Neuronal stem cell (in vitro differentiated cells): ENCODE measurements around the gene KIF21B.

Source experiments
- DNase-seq: peaks from one replicate; pipeline ENCODE4 v3.0.0-alpha.2; 2013; ENCODE audit warnings: low spot score
- H2AFZ ChIP-seq: one replicate; pipeline ENCODE4 v1.6.1; 2013; ENCODE audit warnings: mild to moderate bottlenecking, low read length, inconsistent platforms
- H2AK5ac ChIP-seq: 2 replicates; pipeline ENCODE4 v1.6.1; 2013; ENCODE audit warnings: low read depth, mild to moderate bottlenecking, inconsistent platforms, low read length, moderate library complexity, mixed read lengths
- H2BK120ac ChIP-seq: 2 replicates; pipeline ENCODE4 v1.6.1; 2013; ENCODE audit warnings: low read depth, mild to moderate bottlenecking, inconsistent platforms, low read length, moderate library complexity, mixed read lengths
- H2BK12ac ChIP-seq: one replicate; pipeline ENCODE4 v1.6.1; 2013; ENCODE audit warnings: low read length, inconsistent platforms
- H2BK15ac ChIP-seq: 2 replicates; pipeline ENCODE4 v1.6.1; 2013; ENCODE audit warnings: mild to moderate bottlenecking, low read length, inconsistent platforms, mixed read lengths
- H2BK5ac ChIP-seq: one replicate; pipeline ENCODE4 v1.6.1; 2013; ENCODE audit warnings: inconsistent platforms, mild to moderate bottlenecking, low read length, moderate library complexity
- H3K14ac ChIP-seq: one replicate; pipeline ENCODE4 v1.6.1; 2013; ENCODE audit warnings: low read length, inconsistent platforms
- H3K18ac ChIP-seq: 2 replicates; pipeline ENCODE4 v1.6.1; 2013; ENCODE audit warnings: low read length, inconsistent platforms
- H3K23ac ChIP-seq: 2 replicates; pipeline ENCODE4 v1.6.1; 2013; ENCODE audit warnings: low read depth, mild to moderate bottlenecking, mixed read lengths, low read length, inconsistent platforms; ENCODE audit not compliant: poor library complexity
- H3K27ac ChIP-seq: replicated peaks from 3 replicates; pipeline ENCODE4 v1.5.1; 2013; ENCODE audit warnings: low read length, inconsistent platforms
- H3K27me3 ChIP-seq, 3 experiments: 2 replicates each; pipeline ENCODE4 v1.6.1; 2013; ENCODE audit warnings: low read length in 3 of 3, mild to moderate bottlenecking in 2 of 3, inconsistent platforms in 1 of 3, low read depth in 1 of 3, mixed read lengths in 1 of 3, moderate library complexity in 1 of 3; ENCODE audit not compliant: control insufficient read depth in 3 of 3, insufficient read depth in 3 of 3
- H3K36me3 ChIP-seq, 2 donors: replicated peaks in 1 of 2; 2 replicates each; pipeline ENCODE4 v1.6.1; 2013; ENCODE audit warnings: low read length in 2 of 2; ENCODE audit not compliant: control insufficient read depth in 2 of 2, insufficient read depth in 2 of 2
- H3K4ac ChIP-seq: 2 replicates; pipeline ENCODE4 v1.6.1; 2013; ENCODE audit warnings: inconsistent platforms, mild to moderate bottlenecking, low read length, moderate library complexity
- H3K4me1 ChIP-seq, 2 donors: 1 replicate in 1 of 2; 2 replicates in 1 of 2; pipeline ENCODE4 v1.6.1; 2013; ENCODE audit warnings: low read length in 2 of 2, low read depth in 1 of 2; ENCODE audit not compliant: control insufficient read depth in 2 of 2, insufficient read depth in 1 of 2
- H3K4me2 ChIP-seq: one replicate; pipeline ENCODE4 v1.6.1; 2013; ENCODE audit warnings: mild to moderate bottlenecking, low read length, inconsistent platforms; ENCODE audit not compliant: insufficient read depth, poor library complexity, severe bottlenecking
- H3K4me3 ChIP-seq, 2 donors: 2 replicates each; pipeline ENCODE4 v1.5.1; 2013; ENCODE audit warnings: low read length in 2 of 2, mild to moderate bottlenecking in 2 of 2, inconsistent platforms in 1 of 2, moderate library complexity in 1 of 2
- H3K79me1 ChIP-seq: one replicate; pipeline ENCODE4 v1.6.1; 2013; ENCODE audit warnings: low read depth, mild to moderate bottlenecking, inconsistent platforms, low read length, moderate library complexity
- H3K9ac ChIP-seq: one replicate; pipeline ENCODE4 v1.6.1; 2013; ENCODE audit warnings: mild to moderate bottlenecking, low read depth, low read length, inconsistent platforms; ENCODE audit not compliant: poor library complexity
- H3K9me3 ChIP-seq, 2 donors: replicated peaks in 1 of 2; 2 replicates each; pipeline versions ENCODE3 to v1.6.1; 2013; ENCODE audit warnings: low read length in 2 of 2, mild to moderate bottlenecking in 2 of 2, inconsistent platforms in 1 of 2, low read depth in 1 of 2, mixed read lengths in 1 of 2, moderate library complexity in 1 of 2; ENCODE audit not compliant: control insufficient read depth in 2 of 2, insufficient read depth in 1 of 2
- H4K8ac ChIP-seq: one replicate; pipeline ENCODE4 v1.6.1; 2013; ENCODE audit warnings: low read depth, mild to moderate bottlenecking, inconsistent platforms, low read length, moderate library complexity
- H4K91ac ChIP-seq: one replicate; pipeline ENCODE4 v1.6.1; 2013; ENCODE audit warnings: low read length, low read depth, mild to moderate bottlenecking, inconsistent platforms; ENCODE audit not compliant: poor library complexity
- WGBS, 2 donors: extraction: QIAGEN DNeasy Blood & Tissue Kit; methylation state at CpG; one replicate each; pipeline ENCODE4 v1.1.7; 2013; ENCODE audit warnings: missing lambda C conversion rate in 2 of 2, mixed read lengths in 1 of 2; ENCODE audit not compliant: insufficient read length in 2 of 2, insufficient replicate concordance in 1 of 2; ENCODE audit errors: extremely low coverage in 2 of 2; 5-methylcytosine and 5-hydroxymethylcytosine counted together

The KIF21B gene

DNA sequence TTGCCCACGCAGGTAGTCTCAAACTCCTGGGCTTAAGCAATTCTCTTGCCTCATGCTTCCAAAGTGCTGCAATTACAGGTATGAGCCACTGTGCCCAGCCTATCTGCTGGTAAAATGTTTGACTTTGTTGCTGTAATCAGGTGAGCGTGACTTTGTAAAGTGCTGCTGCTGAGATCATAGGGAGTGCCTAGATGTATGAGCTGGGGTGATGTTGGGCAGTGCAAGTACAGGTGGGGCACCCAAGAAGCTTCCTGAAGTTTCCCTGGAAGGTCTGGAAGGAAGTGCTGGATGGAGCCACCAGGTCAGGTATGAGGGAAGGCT lies 43.1 kb downstream of the KIF21B start:
- H4K8ac ChIP-seq: no peak overlapping the region
- no peak overlapping the region for H3K18ac ChIP-seq
- H4K91ac ChIP-seq: no peak overlapping the region
- no peak overlapping the region for H2BK12ac ChIP-seq
- H3K23ac ChIP-seq: no peak overlapping the region
- H2AFZ ChIP-seq: no peak overlapping the region
- H3K27me3 ChIP-seq: no peaks in the 10 kb centered on the region
- H3K36me3 ChIP-seq: peaks cover 12 to 77% of the 10 kb centered on the region in 2 donors
- H3K9me3 ChIP-seq: peaks cover 0 to 18% of the 10 kb centered on the region in 2 donors
- H3K9ac ChIP-seq: no peak overlapping the region
- no peak overlapping the region for H2BK120ac ChIP-seq
- no CpG with 5 or more reads among the region's 2 CpGs for WGBS, 2 donors
- no peak overlapping the region for H3K4me3 ChIP-seq
- no peak overlapping the region for H3K14ac ChIP-seq
- H2AK5ac ChIP-seq: no peak overlapping the region
- no peak for DNase-seq
- H2BK5ac ChIP-seq: no peak overlapping the region
- no peaks in the 10 kb centered on the region for H3K79me1 ChIP-seq
- H3K27ac ChIP-seq: no peak overlapping the region
- H3K4me1 ChIP-seq: peaks cover 0 to 3% of the 10 kb centered on the region in 2 donors
- no peak overlapping the region for H3K4me2 ChIP-seq
- no peak overlapping the region for H2BK15ac ChIP-seq
- H3K4ac ChIP-seq: no peak overlapping the region

DNA sequence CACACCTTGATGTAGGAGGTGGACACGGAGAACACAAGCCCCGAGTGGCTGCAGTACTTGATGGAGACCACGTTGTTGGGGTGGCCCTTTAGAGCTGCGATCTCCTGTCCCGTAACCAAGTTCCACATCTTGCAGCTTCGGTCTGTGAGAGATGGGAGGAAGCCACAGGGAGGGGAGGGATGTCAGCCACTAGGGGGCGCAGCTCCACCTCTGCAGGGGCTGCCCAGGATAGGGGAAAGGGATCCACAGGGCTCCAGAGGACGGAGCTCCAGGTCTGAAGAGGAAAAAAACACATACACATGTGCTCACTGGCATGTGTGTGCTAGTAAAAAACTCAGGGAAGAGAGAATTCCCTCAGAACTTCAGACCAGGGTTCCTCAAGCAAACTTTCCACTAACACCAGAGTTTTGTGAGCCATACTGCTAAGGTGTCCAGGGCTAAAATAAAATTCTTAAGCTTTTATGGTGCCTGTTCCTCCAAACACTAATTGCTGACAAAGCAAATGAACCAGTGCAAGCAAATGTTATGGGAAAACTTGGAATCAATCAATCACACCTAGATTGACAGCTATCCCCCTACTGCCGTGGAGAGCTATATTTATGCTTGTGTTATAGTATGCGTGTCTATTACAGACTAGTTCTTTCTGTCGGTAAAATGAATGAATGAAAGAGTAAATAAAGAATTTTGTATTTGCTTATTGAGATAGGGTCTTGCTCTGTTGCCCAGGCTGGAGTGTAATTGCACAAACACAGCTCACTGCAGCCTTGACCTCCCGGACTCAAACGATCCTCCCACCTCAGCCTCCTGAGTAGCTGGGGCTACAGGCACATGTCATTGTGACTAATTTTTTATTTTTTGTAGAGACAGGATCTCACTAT lies 43.7 kb downstream of the KIF21B start:
- no peak overlapping the region for H2BK12ac ChIP-seq
- no peak overlapping the region for H3K4me2 ChIP-seq
- no peak overlapping the region for H3K27ac ChIP-seq
- peak overlapping the region; percentile 24 for H3K18ac ChIP-seq
- no peak overlapping the region for H4K8ac ChIP-seq
- no CpG with 5 or more reads among the region's 13 CpGs for WGBS, 2 donors
- no peak overlapping the region for H3K9ac ChIP-seq
- H3K23ac ChIP-seq: peak overlapping the region; percentile 57
- H2BK15ac ChIP-seq: no peak overlapping the region
- H2BK5ac ChIP-seq: no peak overlapping the region
- peaks cover 0 to 2% of the 10 kb centered on the region in 2 donors for H3K4me1 ChIP-seq
- H2BK120ac ChIP-seq: no peak overlapping the region
- H4K91ac ChIP-seq: peak overlapping the region; percentile 22
- peaks cover 12 to 77% of the 10 kb centered on the region in 2 donors for H3K36me3 ChIP-seq
- H3K4me3 ChIP-seq: no peak overlapping the region
- H3K9me3 ChIP-seq: peaks cover 0 to 18% of the 10 kb centered on the region in 2 donors
- no peak overlapping the region for H2AFZ ChIP-seq
- H2AK5ac ChIP-seq: no peak overlapping the region
- H3K27me3 ChIP-seq: no peaks in the 10 kb centered on the region
- no peak overlapping the region for H3K4ac ChIP-seq
- no peak overlapping the region for H3K14ac ChIP-seq
- H3K79me1 ChIP-seq: no peaks in the 10 kb centered on the region
- no peak for DNase-seq

DNA sequence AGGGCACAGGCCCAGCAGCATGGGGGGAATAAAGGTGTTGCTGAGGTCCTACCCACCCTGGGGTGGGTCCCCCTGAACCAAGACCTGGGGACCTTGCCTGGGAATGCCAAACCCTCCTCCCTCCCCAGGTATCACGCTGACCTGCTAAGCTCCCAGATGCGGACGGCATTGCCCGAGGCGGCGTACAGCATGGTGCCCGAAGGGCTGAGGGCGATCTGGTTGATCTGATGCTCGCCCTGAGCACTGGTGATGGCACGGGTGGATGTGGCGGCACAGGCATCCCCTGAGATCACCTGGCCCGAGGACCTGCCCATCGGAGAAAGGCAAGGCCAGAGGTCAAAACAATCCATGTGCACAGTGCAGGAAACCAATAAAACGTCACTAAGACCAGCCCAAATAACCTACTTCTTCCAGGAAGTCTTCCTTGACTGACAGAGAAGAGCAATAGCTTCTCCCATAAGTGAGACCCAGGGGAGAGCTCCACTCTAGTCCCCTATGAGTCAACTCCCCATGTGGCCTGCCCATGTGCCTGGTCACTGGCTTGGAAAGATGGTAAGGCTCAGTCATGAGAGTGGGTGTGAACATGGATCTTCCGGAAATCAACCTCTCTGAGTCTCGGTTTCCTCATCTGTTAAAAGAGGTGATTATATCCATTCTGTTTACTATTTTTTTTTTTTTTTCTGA lies 46.3 kb downstream of the KIF21B start:
- H3K4me3 ChIP-seq: no peak overlapping the region
- H3K79me1 ChIP-seq: no peaks in the 10 kb centered on the region
- no peaks in the 10 kb centered on the region for H3K27me3 ChIP-seq
- no peak overlapping the region for H3K27ac ChIP-seq
- no peak overlapping the region for H2AFZ ChIP-seq
- no peak overlapping the region for H3K4me2 ChIP-seq
- no CpG with 5 or more reads among the region's 16 CpGs for WGBS, 2 donors
- no peak overlapping the region for H4K8ac ChIP-seq
- H3K36me3 ChIP-seq: peaks cover 12 to 71% of the 10 kb centered on the region in 2 donors
- H3K9me3 ChIP-seq: peaks cover 0 to 18% of the 10 kb centered on the region in 2 donors
- H3K9ac ChIP-seq: no peak overlapping the region
- no peak overlapping the region for H2BK15ac ChIP-seq
- H3K4me1 ChIP-seq: peaks cover 0 to 4% of the 10 kb centered on the region in 2 donors
- H3K18ac ChIP-seq: peak overlapping the region; percentile 31
- H3K23ac ChIP-seq: no peak overlapping the region
- H2BK120ac ChIP-seq: peak overlapping the region; percentile 61
- H3K4ac ChIP-seq: no peak overlapping the region
- no peak overlapping the region for H4K91ac ChIP-seq
- H2BK5ac ChIP-seq: no peak overlapping the region
- no peak for DNase-seq
- H2AK5ac ChIP-seq: peak overlapping the region; percentile 84
- H2BK12ac ChIP-seq: no peak overlapping the region
- H3K14ac ChIP-seq: no peak overlapping the region

DNA sequence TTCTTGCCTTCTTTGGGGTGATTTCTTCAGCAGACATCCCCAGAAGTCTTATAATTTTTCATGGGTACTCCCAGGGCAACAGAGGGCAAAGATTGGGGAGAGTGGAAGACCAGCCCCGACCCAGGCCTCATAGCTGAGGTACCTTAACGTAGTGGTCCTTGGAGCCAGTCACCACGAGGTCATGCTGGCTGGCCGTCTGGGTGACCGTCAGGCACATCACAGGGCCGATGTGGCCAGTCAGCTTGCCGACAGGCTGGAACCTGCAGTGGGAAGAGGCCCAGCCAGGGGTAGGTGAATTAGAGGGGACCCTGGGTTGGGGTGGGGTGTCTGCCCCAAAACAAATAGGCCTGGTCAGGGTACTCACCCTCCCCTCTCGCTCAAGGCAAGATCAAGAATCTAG lies 46.9 kb downstream of the KIF21B start:
- Histone ChIP-seq H3K9me3 (peaks cover 0 to 18% of the 10 kb centered on the region in 2 donors), H3K27ac (no peak overlapping the region), H3K4me3 (no peak overlapping the region), H3K4me2 (no peak overlapping the region), H2BK15ac (no peak overlapping the region), H2AK5ac (peak overlapping the region; percentile 84), H4K8ac (peak overlapping the region; percentile 43), H2AFZ (no peak overlapping the region), H2BK12ac (no peak overlapping the region), H3K18ac (peak overlapping the region; percentile 31), H3K14ac (no peak overlapping the region), H3K27me3 (no peaks in the 10 kb centered on the region), H3K4ac (no peak overlapping the region), H3K36me3 (peaks cover 12 to 71% of the 10 kb centered on the region in 2 donors), H3K79me1 (no peaks in the 10 kb centered on the region), H3K23ac (no peak overlapping the region), H2BK120ac (peak overlapping the region; percentile 61), H4K91ac (no peak overlapping the region), H3K9ac (no peak overlapping the region), H2BK5ac (no peak overlapping the region), H3K4me1 (peaks cover 0 to 4% of the 10 kb centered on the region in 2 donors)
- no peak for DNase-seq
- WGBS, 2 donors: no CpG with 5 or more reads among the region's 8 CpGs
